HCT116 (cell line): ENCODE data around the gene PBX1. TPM values are rescaled to one million over a fixed set of nuclear protein-coding genes. Genes with fewer than 3 reads are reported as not detected.
A peak's percentile ranks its signal among the peaks of the same experiment; 100 is the strongest.

ENCODE experiments used
- ATAC-seq: fragments of 200-7000 bp; cut with Tn5 transposase; 2 replicates; pipeline ENCODE4 v1.9.1; 2020; ENCODE audit warnings: mild to moderate bottlenecking, moderate library complexity
- BruUV-seq: library from RNA; stranded (reverse); fragments of 400-500 nt; replicated peaks from 2 replicates; lab custom pipeline; 2021; lab: Mats Ljungman, UMichigan
- CTCF ChIA-PET: fragments of 300-600 bp; sonication (Branson Sonifier 250); formaldehyde crosslinking; loops from one replicate; lab custom pipeline; 2021; ENCODE audit warnings: antibody characterized with exemption; lab: Charles Lee
- POLR2A ChIA-PET: fragments of 300-600, 350-600 bp; sonication (Branson Sonifier 250); formaldehyde crosslinking; loops from one replicate; lab custom pipeline; 2021; ENCODE audit warnings: antibody characterized with exemption; lab: Charles Lee
- RAD21 ChIA-PET, 2 experiments: fragments of 300-600 bp; sonication (Branson Sonifier 250); formaldehyde crosslinking; loops; one replicate each; lab custom pipeline; 2023; ENCODE audit warnings: low total read pairs in 2 of 2; ENCODE audit not compliant: uncharacterized antibody in 2 of 2, unreplicated experiment in 2 of 2, low non-redundant PET in 1 of 2; lab: Charles Lee
- DNase-seq: peaks from one replicate; pipeline ENCODE4 v3.0.0-alpha.2; 2010; ENCODE audit warnings: low read depth, low spot score
- H2AFZ ChIP-seq: fragments of 200-600 bp; shearing (Covaris generic), sonication (generic); 2 replicates; pipeline ENCODE4 v1.6.1; 2017; ENCODE audit warnings: low read depth, mixed run types, mixed read lengths, antibody characterized with exemption, low read length; ENCODE audit not compliant: poor library complexity, severe bottlenecking
- H3K27ac ChIP-seq: 2 replicates; pipeline ENCODE4 v1.5.1; 2012; ENCODE audit warnings: low read depth, low read length
- H3K27me3 ChIP-seq: fragments of 200-600 bp; sonication (generic); 2 replicates; pipeline ENCODE4 v1.6.1; 2016; ENCODE audit warnings: mixed run types, low read length, mixed read lengths; ENCODE audit not compliant: insufficient read depth
- H3K36me3 ChIP-seq, 2 experiments: fragments of 200-500 bp in 1 of 2; fragments of 200-600 bp in 1 of 2; sonication (Bioruptor generic) in 1 of 2; sonication (generic) in 1 of 2; 2 replicates each; pipeline versions ENCODE4 v1.5.1 to v1.6.1; 2014 to 2016; ENCODE audit warnings: low read length in 2 of 2, inconsistent platforms in 1 of 2, mixed read lengths in 1 of 2, mixed run types in 1 of 2; ENCODE audit not compliant: insufficient read depth in 2 of 2, control insufficient read depth in 1 of 2
- H3K4me1 ChIP-seq, 2 experiments: fragments of 200-600 bp in 1 of 2; sonication (generic) in 1 of 2; 2 replicates each; pipeline versions ENCODE4 v1.5.1 to v1.6.1; 2012 to 2017; ENCODE audit warnings: low read length in 2 of 2, inconsistent platforms in 1 of 2, mild to moderate bottlenecking in 1 of 2, mixed read lengths in 1 of 2, mixed run types in 1 of 2, moderate library complexity in 1 of 2; ENCODE audit not compliant: insufficient read depth in 2 of 2, control insufficient read depth in 1 of 2
- H3K4me2 ChIP-seq: fragments of 200-600 bp; sonication (generic); 2 replicates; pipeline ENCODE4 v1.6.1; 2017; ENCODE audit warnings: mixed run types, low read length, mixed read lengths
- H3K4me3 ChIP-seq, 2 experiments: fragments of 200-600 bp in 1 of 2; sonication (generic) in 1 of 2; replicated peaks in 1 of 2; 2 replicates each; pipeline ENCODE4 v1.5.1; 2011 to 2016; ENCODE audit warnings: low read length in 2 of 2, control low read depth in 1 of 2, low read depth in 1 of 2, mild to moderate bottlenecking in 1 of 2, mixed read lengths in 1 of 2, mixed run types in 1 of 2
- H3K79me2 ChIP-seq: fragments of 200-600 bp; sonication (generic); 2 replicates; pipeline ENCODE4 v1.6.1; 2017; ENCODE audit warnings: mild to moderate bottlenecking, mixed run types, low read length, moderate library complexity, mixed read lengths; ENCODE audit not compliant: insufficient read depth
- H3K9ac ChIP-seq: fragments of 200-600 bp; sonication (generic); 2 replicates; pipeline ENCODE4 v1.6.1; 2016; ENCODE audit warnings: low read length, mixed read lengths
- H3K9me2 ChIP-seq: fragments of 200-600 bp; sonication (generic), shearing (Covaris generic); 2 replicates; pipeline ENCODE4 v1.6.1; 2017; ENCODE audit warnings: mixed run types, mild to moderate bottlenecking, moderate library complexity; ENCODE audit not compliant: insufficient read depth
- H3K9me3 ChIP-seq, 2 experiments: fragments of 200-500 bp in 1 of 2; fragments of 200-600 bp in 1 of 2; sonication (Bioruptor generic) in 1 of 2; sonication (generic) in 1 of 2; 2 replicates each; pipeline ENCODE4 v1.6.1; 2014 to 2017; ENCODE audit warnings: low read length in 2 of 2, mixed read lengths in 2 of 2, inconsistent platforms in 1 of 2, low read depth in 1 of 2, mild to moderate bottlenecking in 1 of 2, mixed run types in 1 of 2, moderate library complexity in 1 of 2; ENCODE audit not compliant: control insufficient read depth in 1 of 2, insufficient read depth in 1 of 2
- H4K20me1 ChIP-seq: fragments of 200-600 bp; sonication (generic), shearing (Covaris generic); 2 replicates; pipeline ENCODE4 v1.6.1; 2017; ENCODE audit warnings: mixed run types, mild to moderate bottlenecking, moderate library complexity; ENCODE audit not compliant: insufficient read depth
- CBX3 ChIP-seq: IDR thresholded peaks from 2 replicates; pipeline ENCODE4 v1.6.1; 2012; ENCODE audit warnings: low read depth
- EGR1 ChIP-seq: IDR thresholded peaks from 2 replicates; pipeline ENCODE4 v1.6.1; 2012; ENCODE audit warnings: low read depth
- ELF1 ChIP-seq: IDR thresholded peaks from 2 replicates; pipeline ENCODE4 v1.6.1; 2012; ENCODE audit warnings: low read depth, borderline replicate concordance
- EZH2 ChIP-seq: fragments of 200-600 bp; sonication (generic); IDR thresholded peaks from 2 replicates; pipeline ENCODE4 v1.6.1; 2017; ENCODE audit warnings: antibody characterized with exemption, mixed run types
- FOSL1 ChIP-seq: IDR thresholded peaks from 2 replicates; pipeline ENCODE4 v1.6.1; 2012; ENCODE audit warnings: low read depth
- JUND ChIP-seq: IDR thresholded peaks from 2 replicates; pipeline ENCODE4 v1.6.1; 2012
- RAD21 ChIP-seq: IDR thresholded peaks from 2 replicates; pipeline ENCODE4 v1.6.1; 2012; ENCODE audit warnings: low read depth, mild to moderate bottlenecking
- REST ChIP-seq: IDR thresholded peaks from 2 replicates; pipeline ENCODE4 v1.6.1; 2012; ENCODE audit warnings: low read depth
- SIN3A ChIP-seq: IDR thresholded peaks from 2 replicates; pipeline ENCODE4 v1.6.1; 2012; ENCODE audit warnings: low read depth
- SP1 ChIP-seq: IDR thresholded peaks from 2 replicates; pipeline ENCODE4 v1.6.1; 2012; ENCODE audit warnings: low read depth
- SRF ChIP-seq: IDR thresholded peaks from 2 replicates; pipeline ENCODE4 v1.6.1; 2012; ENCODE audit warnings: low read depth
- TCF7L2 ChIP-seq: IDR thresholded peaks from 2 replicates; pipeline ENCODE4 v1.7.0; 2011; ENCODE audit warnings: borderline replicate concordance, inconsistent platforms; ENCODE audit not compliant: insufficient read depth, insufficient read length; ENCODE audit errors: extremely low read depth
- ZBTB33 ChIP-seq: IDR thresholded peaks from 2 replicates; pipeline ENCODE4 v1.6.1; 2011; ENCODE audit warnings: mild to moderate bottlenecking, low read length, moderate library complexity; ENCODE audit not compliant: insufficient replicate concordance; ENCODE audit errors: extremely low read depth
- ZFX ChIP-seq: fragments of 450-650 bp; IDR thresholded peaks from 2 replicates; pipeline ENCODE4 v1.6.1; 2017
- intact Hi-C: fragments of 100-400 bp; cut with micrococcal nuclease; formaldehyde crosslinking; loops from 2 replicates; pipeline ENCODE4 v1.10.0; 2022
- total RNA-seq: library from RNA; stranded (reverse); gene quantifications from one replicate; pipeline ENCODE4 v1.2.1, GENCODE V29; 2021; ENCODE audit not compliant: unreplicated experiment

The PBX1 gene
- total RNA-seq, 1 experiment from 2014 or later, result 29.6 TPM

- no TSS peak for BruUV-seq
- CTCF ChIA-PET, result no interaction called here
- no peaks in the 10 kb centered on the region for H4K20me1 ChIP-seq
- ATAC-seq, result no peak; the same call in 1 of the 2 replicates
- H3K36me3 ChIP-seq, result no peaks in the 10 kb centered on the region
- no peak overlapping the region for H3K4me3 ChIP-seq
- H3K4me1 ChIP-seq, result no peaks in the 10 kb centered on the region
- RAD21 ChIA-PET, result no interaction called here
- no peak overlapping the region for H3K27ac ChIP-seq
- H3K9ac ChIP-seq, result no peak overlapping the region
- peak; percentile 64 for TF ChIP-seq RAD21
- TF ChIP-seq REST, result no peak
- TF ChIP-seq, all 23 proteins: peak for 1
- Histone ChIP-seq H3K9me3 (no peaks in the 10 kb centered on the region), H3K9me2 (no peaks in the 10 kb centered on the region), H3K27me3 (no peaks in the 10 kb centered on the region; the same call in 1 of the 2 replicates), H3K4me2 (no peak overlapping the region), H2AFZ (no peak overlapping the region), H3K79me2 (no peaks in the 10 kb centered on the region)
- DNase-seq, result no peak
- intact Hi-C loops, result loop anchor here (1.0 to 10.0 kb wide), 2 partner anchors 277 to 336 kb away; no protein-coding TSS in a partner anchor
- POLR2A ChIA-PET, result no interaction called here
Measured at GRCh38 chr1:164510435-164510834, 48.5 kb upstream of the PBX1 start.

GRCh38 chr1:164511001-164511705, 47.8 kb upstream of the PBX1 start:
- RAD21 ChIA-PET, result no interaction called here
- no TSS peak for BruUV-seq

More at GRCh38 chr1:164511001-164511705, 47.8 kb upstream of the PBX1 start:
- Histone ChIP-seq H3K9me3 (no peaks in the 10 kb centered on the region), H3K79me2 (no peaks in the 10 kb centered on the region), H4K20me1 (no peaks in the 10 kb centered on the region), H3K4me2 (no peak overlapping the region), H3K27ac (no peak overlapping the region)
- intact Hi-C loops, result loop anchor here (10.0 kb wide), 1 partner anchor 336 kb away; no protein-coding TSS in a partner anchor
- CTCF ChIA-PET, result no interaction called here
- no peak for DNase-seq
- TF ChIP-seq EGR1 (no peak), TCF7L2 (no peak), EZH2 (no peak), FOSL1 (no peak), SP1 (no peak), ELF1 (no peak), SRF (no peak), ZFX (no peak), JUND (no peak), ZBTB33 (no peak), CBX3 (no peak), SIN3A (no peak)
- TF ChIP-seq, all 23 proteins: peak for 0
- ATAC-seq, result no peak
- Histone ChIP-seq H3K9ac (no peak overlapping the region), H3K4me1 (no peaks in the 10 kb centered on the region), H3K4me3 (no peak overlapping the region), H2AFZ (no peak overlapping the region), H3K27me3 (no peaks in the 10 kb centered on the region), H3K9me2 (no peaks in the 10 kb centered on the region), H3K36me3 (no peaks in the 10 kb centered on the region)
- POLR2A ChIA-PET, result no interaction called here
